MM.1S (cell line): ENCODE measurements around the gene MYO1C.

Experiments
- DNase-seq: peaks from one replicate; pipeline ENCODE4 v3.0.0-alpha.2; 2015
- H2AFZ ChIP-seq: fragments of 300-600 bp; sonication (generic); 2 replicates; pipeline ENCODE4 v1.6.0; 2016; ENCODE audit warnings: antibody characterized with exemption, low read length
- H3F3A ChIP-seq: fragments of 300-600 bp; sonication (generic); 2 replicates; pipeline ENCODE4 v1.6.1; 2016; ENCODE audit warnings: mild to moderate bottlenecking, antibody characterized with exemption, low read length, moderate library complexity, mixed read lengths; ENCODE audit not compliant: insufficient read depth
- H3K27ac ChIP-seq: fragments of 300-600 bp; sonication (generic); 2 replicates; pipeline ENCODE4 v1.5.1; 2016; ENCODE audit warnings: mild to moderate bottlenecking, low read length
- H3K27me3 ChIP-seq: fragments of 300-600 bp; sonication (generic); replicated peaks from 2 replicates; pipeline ENCODE4 v1.6.0; 2016; ENCODE audit warnings: low read length; ENCODE audit not compliant: insufficient read depth
- H3K36me3 ChIP-seq: fragments of 300-600 bp; sonication (generic); replicated peaks from 2 replicates; pipeline ENCODE4 v1.6.1; 2016; ENCODE audit warnings: mild to moderate bottlenecking, low read length, mixed read lengths; ENCODE audit not compliant: insufficient read depth
- H3K4me1 ChIP-seq: fragments of 300-600 bp; sonication (generic); 2 replicates; pipeline ENCODE4 v1.6.1; 2016; ENCODE audit warnings: low read length, mixed read lengths
- H3K4me2 ChIP-seq: fragments of 300-600 bp; sonication (generic); 2 replicates; pipeline ENCODE4 v1.6.0; 2016; ENCODE audit warnings: low read depth, low read length
- H3K4me3 ChIP-seq: fragments of 300-600 bp; sonication (generic); 2 replicates; pipeline ENCODE4 v1.5.1; 2016; ENCODE audit warnings: low read length, mixed read lengths
- H3K79me2 ChIP-seq: fragments of 300-600 bp; sonication (generic); 2 replicates; pipeline ENCODE4 v1.6.1; 2016; ENCODE audit warnings: mixed run types, low read length, mixed read lengths
- H3K9ac ChIP-seq: fragments of 300-600 bp; sonication (generic); 2 replicates; pipeline ENCODE4 v1.6.1; 2016; ENCODE audit warnings: low read length, mixed read lengths
- H3K9me2 ChIP-seq: fragments of 300-600 bp; sonication (generic); replicated peaks from 2 replicates; pipeline ENCODE4 v1.6.1; 2016; ENCODE audit warnings: mild to moderate bottlenecking, low read length, mixed read lengths; ENCODE audit not compliant: insufficient read depth
- H3K9me3 ChIP-seq: fragments of 300-600 bp; sonication (generic); replicated peaks from 2 replicates; pipeline ENCODE4 v1.6.1; 2016; ENCODE audit warnings: mild to moderate bottlenecking, low read length, mixed read lengths; ENCODE audit not compliant: insufficient read depth
- H4K20me1 ChIP-seq: fragments of 300-600 bp; sonication (generic); 2 replicates; pipeline ENCODE4 v1.6.1; 2016; ENCODE audit warnings: mild to moderate bottlenecking, low read length, moderate library complexity, mixed read lengths; ENCODE audit not compliant: insufficient read depth
- EZH2 ChIP-seq: fragments of 300-600 bp; sonication (generic); optimal IDR thresholded peaks from 2 replicates; pipeline ENCODE3; 2017; ENCODE audit warnings: low read depth, mild to moderate bottlenecking, antibody characterized with exemption, low read length, mixed read lengths
- EZH2phosphoT487 ChIP-seq: fragments of 300-600 bp; sonication (generic); IDR thresholded peaks from 2 replicates; pipeline ENCODE4 v1.6.1; 2018; ENCODE audit warnings: antibody characterized with exemption, low read length
- TF ChIP-seq, protein P1 (sequence below): fragments of 300-600 bp; sonication (generic); IDR thresholded peaks from 2 replicates; pipeline ENCODE4 v1.5.1; 2016; ENCODE audit warnings: antibody characterized with exemption, low read length, mixed read lengths

Gene MYO1C

DNA sequence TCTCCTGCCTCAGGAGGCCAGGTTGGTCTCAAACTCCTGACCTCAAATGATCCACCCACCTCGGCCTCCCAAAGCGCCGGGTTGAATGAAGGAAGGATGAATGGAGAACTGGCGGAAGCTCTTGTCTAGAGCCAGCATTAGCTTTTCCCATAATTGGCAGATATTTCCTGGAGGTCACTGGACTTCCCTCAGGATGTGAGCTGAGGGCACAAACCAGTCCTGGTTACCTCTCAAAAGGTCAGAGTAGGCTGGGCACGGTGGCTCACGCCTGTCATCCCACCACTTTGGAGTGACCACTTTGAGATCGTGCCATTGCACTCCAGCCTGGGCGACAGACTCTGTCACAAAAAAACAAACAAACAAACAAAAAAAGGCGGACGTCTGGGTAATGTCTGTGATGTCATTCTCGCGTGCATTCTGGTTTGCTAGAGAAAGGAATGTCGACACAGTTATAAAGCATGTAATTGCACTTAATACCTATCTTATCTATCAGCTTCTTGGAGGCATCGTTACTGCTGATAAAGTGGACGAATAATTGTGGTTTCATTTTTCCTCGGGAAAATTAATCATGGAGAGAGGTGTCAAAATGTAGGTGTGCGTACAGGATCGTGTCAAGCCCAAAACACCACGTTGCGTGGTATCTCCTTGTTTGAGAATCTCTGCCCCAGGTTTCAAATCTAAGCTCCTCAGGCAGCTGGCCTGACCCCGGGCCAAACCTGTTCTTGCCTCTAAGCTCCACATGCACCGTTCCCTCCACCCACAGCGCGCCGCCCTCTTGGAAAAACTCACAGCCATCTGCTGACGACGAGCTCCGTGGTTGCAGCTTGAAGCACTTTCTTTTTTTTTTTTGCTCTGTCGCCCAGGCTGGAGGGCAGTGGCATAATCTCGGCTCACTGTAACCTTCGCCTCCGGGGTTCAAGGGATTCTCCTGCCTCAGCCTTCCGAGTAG is 30.0 kb downstream of the MYO1C start:
- no peak overlapping the region for H3K9ac ChIP-seq
- no peak overlapping the region for H3K4me3 ChIP-seq
- peaks cover 3% of the 10 kb centered on the region; the same call in 1 of the 2 replicates for H3F3A ChIP-seq
- H4K20me1 ChIP-seq, result no peaks in the 10 kb centered on the region
- DNase-seq, result no peak
- no peaks in the 10 kb centered on the region for H3K36me3 ChIP-seq
- no peaks in the 10 kb centered on the region for H3K79me2 ChIP-seq
- no peak overlapping the region for H2AFZ ChIP-seq
- TF ChIP-seq EZH2phosphoT487, result no peak
- TF ChIP-seq EZH2, result no peak
- TF ChIP-seq, protein P1, sequence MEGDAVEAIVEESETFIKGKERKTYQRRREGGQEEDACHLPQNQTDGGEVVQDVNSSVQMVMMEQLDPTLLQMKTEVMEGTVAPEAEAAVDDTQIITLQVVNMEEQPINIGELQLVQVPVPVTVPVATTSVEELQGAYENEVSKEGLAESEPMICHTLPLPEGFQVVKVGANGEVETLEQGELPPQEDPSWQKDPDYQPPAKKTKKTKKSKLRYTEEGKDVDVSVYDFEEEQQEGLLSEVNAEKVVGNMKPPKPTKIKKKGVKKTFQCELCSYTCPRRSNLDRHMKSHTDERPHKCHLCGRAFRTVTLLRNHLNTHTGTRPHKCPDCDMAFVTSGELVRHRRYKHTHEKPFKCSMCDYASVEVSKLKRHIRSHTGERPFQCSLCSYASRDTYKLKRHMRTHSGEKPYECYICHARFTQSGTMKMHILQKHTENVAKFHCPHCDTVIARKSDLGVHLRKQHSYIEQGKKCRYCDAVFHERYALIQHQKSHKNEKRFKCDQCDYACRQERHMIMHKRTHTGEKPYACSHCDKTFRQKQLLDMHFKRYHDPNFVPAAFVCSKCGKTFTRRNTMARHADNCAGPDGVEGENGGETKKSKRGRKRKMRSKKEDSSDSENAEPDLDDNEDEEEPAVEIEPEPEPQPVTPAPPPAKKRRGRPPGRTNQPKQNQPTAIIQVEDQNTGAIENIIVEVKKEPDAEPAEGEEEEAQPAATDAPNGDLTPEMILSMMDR, result no peak
- no peaks in the 10 kb centered on the region for H3K9me3 ChIP-seq
- no peak overlapping the region for H3K4me2 ChIP-seq
- H3K9me2 ChIP-seq, result no peaks in the 10 kb centered on the region
- no peak overlapping the region for H3K27ac ChIP-seq
- H3K27me3 ChIP-seq, result no peaks in the 10 kb centered on the region
- H3K4me1 ChIP-seq, result peaks cover 12% of the 10 kb centered on the region

DNA sequence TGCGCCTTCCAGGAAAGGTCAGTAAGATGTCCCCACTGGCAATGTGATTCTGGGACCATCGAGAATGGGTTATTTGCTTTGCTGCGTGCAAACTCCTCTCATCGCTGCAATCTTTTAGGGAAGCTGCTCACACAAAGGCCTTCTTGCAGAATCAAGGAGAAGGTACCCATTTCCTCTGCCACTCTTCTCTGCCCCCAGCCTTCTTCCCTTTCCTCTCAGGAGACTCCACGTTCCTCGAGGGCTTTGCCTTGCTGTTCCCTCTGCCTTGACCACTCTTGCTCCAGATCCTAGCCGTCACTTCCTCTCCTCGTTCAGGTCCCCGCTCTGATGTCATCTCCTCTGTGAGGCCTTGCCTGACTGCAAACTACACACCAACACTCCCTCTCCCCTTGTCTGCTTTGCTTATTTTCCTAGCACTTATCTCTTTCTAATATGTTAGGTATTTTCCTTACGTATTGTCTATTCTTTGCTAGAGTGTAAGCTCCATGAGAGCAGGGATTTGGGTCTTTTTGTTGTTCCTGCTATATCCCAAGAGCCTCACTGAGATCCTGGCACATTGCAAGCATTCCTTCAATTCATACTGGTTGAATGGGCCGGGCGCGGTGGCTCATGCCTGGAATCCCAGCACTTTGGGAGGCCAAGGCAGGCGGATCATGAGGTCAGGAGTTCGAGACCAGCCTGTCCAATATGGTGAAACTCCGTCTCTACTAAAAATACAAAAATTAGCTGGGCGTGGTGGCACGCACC is 31.1 kb downstream of the MYO1C start:
- no peaks in the 10 kb centered on the region for H3K9me3 ChIP-seq
- H3K4me1 ChIP-seq, result peaks cover 12% of the 10 kb centered on the region
- no peaks in the 10 kb centered on the region for H3K36me3 ChIP-seq
- H3K9me2 ChIP-seq, result no peaks in the 10 kb centered on the region
- H4K20me1 ChIP-seq, result no peaks in the 10 kb centered on the region
- peaks cover 7% of the 10 kb centered on the region for H3F3A ChIP-seq
- TF ChIP-seq, protein P1, result no peak
- TF ChIP-seq EZH2 (no peak), EZH2phosphoT487 (no peak)
- no peak overlapping the region for H2AFZ ChIP-seq
- H3K27me3 ChIP-seq, result no peaks in the 10 kb centered on the region
- no peak overlapping the region for H3K4me3 ChIP-seq
- no peaks in the 10 kb centered on the region for H3K79me2 ChIP-seq
- H3K9ac ChIP-seq, result no peak overlapping the region
- no peak overlapping the region for H3K27ac ChIP-seq
- H3K4me2 ChIP-seq, result no peak overlapping the region
- DNase-seq, result no peak

DNA sequence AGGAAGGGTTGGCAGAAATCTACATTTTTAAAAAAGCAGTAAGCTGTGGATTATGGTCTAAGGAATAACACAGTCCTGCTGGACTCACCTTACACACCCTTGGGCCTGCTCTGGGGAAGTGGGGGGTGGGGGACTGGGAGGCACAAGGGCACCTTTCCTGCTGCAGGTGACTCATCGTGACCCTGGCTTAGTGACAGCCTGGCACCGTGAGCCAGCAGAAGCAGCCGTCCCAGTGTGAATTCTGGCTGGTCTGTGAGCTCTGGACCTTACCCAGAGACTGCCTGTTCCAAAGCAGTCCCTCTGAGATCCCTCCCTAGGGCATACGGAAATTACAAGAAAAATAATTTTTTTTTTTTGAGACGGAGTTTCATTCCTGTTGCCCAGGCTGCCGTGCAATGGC is 32.3 kb downstream of the MYO1C start:
- DNase-seq, result no peak
- no peak overlapping the region for H3K27ac ChIP-seq

More for the DNA sequence above, 32.3 kb downstream of the MYO1C start:
- Histone ChIP-seq H4K20me1 (no peaks in the 10 kb centered on the region), H3K9ac (no peak overlapping the region), H3K4me3 (no peak overlapping the region), H3K27me3 (no peaks in the 10 kb centered on the region), H2AFZ (no peak overlapping the region), H3K9me3 (no peaks in the 10 kb centered on the region), H3K4me1 (peaks cover 12% of the 10 kb centered on the region), H3F3A (peaks cover 7% of the 10 kb centered on the region), H3K36me3 (no peaks in the 10 kb centered on the region), H3K79me2 (peaks cover 7% of the 10 kb centered on the region), H3K4me2 (no peak overlapping the region), H3K9me2 (no peaks in the 10 kb centered on the region)
- no peak for TF ChIP-seq EZH2phosphoT487
- no peak for TF ChIP-seq EZH2
- TF ChIP-seq, protein P1, result no peak
